Activated CD4-positive, alpha-beta T cell treated with anti-CD3 and anti-CD28 coated beads, Interleukin-10, Interleukin-2, amounts not matched to agents 100 ng/mL and 50 ng/mL, durations not matched to agents 16 hours and 8 hours (primary cell): ENCODE data around the gene TSPAN4.
A peak's percentile ranks its signal among the peaks of the same experiment; 100 is the strongest.

Source experiments
- DNase-seq: peaks from one replicate; pipeline ENCODE4 v3.0.0-alpha.2; 2020

TSPAN4 gene, protein sequence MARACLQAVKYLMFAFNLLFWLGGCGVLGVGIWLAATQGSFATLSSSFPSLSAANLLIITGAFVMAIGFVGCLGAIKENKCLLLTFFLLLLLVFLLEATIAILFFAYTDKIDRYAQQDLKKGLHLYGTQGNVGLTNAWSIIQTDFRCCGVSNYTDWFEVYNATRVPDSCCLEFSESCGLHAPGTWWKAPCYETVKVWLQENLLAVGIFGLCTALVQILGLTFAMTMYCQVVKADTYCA

GRCh38 chr11:842370-843002 is at the start of gene TSPAN4, which contains the start of gene POLR2L:
Gene TSPAN4 (plus strand): TSS chr11:842852. CDS start chr11:850305, 7,453 bp downstream.
Gene POLR2L (minus strand): TSS chr11:842529. CDS start chr11:842508, 21 bp downstream.
- peak; percentile 90 for DNase-seq

DNA sequence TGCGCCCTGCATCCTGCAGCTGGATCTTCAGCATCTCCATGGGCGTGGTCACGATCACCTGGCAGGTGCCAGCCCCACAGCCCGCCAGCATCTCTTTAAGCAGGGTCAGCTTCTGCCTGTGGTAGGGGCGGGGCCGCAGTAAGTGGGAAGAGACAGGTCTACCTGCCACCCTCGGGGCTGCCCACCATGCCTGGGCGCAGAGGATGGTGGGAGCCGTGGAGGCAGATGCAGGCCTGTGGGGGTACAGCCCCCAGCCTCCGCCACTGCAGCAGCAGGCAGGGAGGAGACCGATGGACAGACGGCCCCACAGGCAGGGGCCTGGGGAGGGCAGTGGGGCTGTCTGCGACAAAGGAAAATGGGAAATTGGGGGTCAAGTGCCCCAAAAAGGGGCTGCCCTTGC is 49.8 kb upstream of the TSPAN4 start:
- no peak for DNase-seq

DNA sequence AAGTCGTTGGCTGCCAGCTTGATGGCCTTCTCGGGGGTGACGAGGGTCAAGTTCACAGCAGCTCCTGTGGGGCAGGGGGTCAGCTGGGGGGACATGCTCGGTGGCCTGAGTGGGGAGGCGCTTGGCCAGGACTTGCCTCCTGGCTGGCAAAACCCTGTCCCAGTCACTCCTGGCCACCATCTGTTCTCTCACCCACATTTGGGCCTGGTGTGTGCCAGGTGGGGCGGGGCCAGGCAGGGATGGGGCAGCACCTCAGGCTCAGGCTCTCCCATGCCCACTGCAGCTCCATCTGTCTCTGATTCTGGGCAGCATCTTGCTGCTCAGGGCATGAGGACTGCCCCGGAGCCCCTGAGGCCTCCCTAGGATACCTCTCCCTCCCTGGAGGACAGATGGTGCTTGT is 49.1 kb upstream of the TSPAN4 start:
- DNase-seq = no peak

DNA sequence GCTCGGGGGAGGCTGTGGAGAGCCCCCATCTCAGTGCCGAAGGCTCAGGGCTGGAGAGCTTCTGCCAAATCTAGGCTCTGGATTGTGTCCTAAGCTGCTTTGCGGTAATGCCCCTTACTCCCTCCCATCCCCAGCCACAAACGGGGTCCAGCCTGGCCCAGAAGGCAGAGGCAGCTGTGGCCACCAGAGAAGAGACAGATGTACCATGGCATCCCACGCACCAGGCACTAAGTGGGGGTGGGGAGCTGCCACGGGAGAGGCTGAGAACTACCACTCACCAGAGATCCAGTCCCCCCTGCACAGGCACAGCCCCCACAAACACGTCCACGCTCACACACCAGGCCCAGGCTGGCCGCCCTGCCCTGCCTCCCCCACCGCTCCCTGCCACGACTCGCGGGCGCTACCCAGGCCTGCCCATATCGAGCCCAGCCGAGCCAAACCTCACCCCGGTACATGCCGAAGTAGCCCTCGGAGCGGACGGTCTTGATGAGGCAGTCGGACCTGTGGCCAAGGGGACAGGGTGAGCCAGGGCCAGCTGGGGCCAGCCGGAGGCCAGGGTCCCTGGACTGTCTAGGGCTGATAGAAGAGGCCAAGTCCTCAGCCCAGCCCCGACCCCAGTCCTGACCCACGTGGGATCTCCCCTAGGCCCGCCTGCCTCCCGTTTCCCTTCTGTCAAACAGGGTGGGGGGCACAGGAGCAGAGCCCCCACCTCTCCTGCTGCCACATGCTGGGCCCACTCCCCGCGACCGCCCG is 48.5 kb upstream of the TSPAN4 start:
- no peak for DNase-seq

DNA sequence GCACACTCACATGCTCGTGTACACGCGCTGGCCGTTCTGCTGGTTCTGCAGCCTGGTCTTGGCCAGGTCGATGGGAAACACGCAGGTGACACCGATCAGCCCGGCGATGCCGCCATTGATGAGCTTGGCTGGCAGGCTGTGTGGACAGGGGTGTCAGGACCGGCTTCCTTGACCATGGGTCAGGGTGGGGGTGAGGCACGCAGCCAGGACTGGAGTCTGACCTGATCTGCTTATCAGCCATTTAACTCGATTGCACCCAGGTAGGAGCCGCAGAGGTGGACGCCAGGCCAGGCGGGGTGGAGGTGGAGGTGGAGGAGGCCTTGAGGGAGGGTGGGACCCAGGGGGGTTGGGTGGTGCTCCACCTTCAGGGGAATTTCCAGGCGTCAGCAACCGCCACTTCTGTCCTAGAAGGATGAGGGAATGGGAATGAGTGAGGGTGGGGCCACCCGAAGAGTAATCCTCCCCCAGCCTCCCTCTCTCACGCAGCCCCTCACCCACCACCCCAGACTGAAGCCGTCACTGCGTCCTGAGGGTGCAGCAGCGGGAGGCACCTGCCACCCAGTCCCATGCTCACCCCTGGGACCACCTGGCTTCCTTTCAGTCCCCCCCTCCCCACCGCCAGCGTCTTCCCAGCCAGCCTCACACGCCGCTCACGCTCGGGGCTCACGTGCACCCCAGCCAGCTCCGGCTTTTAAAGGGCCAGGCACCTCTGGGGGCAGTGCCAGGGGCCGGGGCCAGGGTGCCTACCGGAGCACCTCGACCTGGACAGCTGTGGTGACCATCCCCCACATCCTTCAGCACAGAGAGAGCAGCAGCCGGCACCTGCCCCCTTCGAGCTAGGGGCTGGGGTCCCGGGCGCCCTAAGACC is 47.7 kb upstream of the TSPAN4 start:
- DNase-seq = no peak

GRCh38 chr11:795634-796564 is 46.8 kb upstream of the TSPAN4 start:
- DNase-seq = peak; percentile 92

GRCh38 chr11:796565-797295 is 45.9 kb upstream of the TSPAN4 start:
- DNase-seq = no peak

- DNase-seq = peak; percentile 83
Measured at GRCh38 chr11:797296-798092, 45.2 kb upstream of the TSPAN4 start.

- DNase-seq = peak; percentile 89
Measured at GRCh38 chr11:798093-798713, 44.4 kb upstream of the TSPAN4 start, which contains the start of gene SLC25A22. Gene SLC25A22 (minus strand): TSS chr11:798281. CDS start chr11:795006, 3,275 bp downstream.

GRCh38 chr11:799641-800316 is 42.9 kb upstream of the TSPAN4 start:
- no peak for DNase-seq

GRCh38 chr11:800473-800872 is 42.2 kb upstream of the TSPAN4 start:
- no peak for DNase-seq

DNA sequence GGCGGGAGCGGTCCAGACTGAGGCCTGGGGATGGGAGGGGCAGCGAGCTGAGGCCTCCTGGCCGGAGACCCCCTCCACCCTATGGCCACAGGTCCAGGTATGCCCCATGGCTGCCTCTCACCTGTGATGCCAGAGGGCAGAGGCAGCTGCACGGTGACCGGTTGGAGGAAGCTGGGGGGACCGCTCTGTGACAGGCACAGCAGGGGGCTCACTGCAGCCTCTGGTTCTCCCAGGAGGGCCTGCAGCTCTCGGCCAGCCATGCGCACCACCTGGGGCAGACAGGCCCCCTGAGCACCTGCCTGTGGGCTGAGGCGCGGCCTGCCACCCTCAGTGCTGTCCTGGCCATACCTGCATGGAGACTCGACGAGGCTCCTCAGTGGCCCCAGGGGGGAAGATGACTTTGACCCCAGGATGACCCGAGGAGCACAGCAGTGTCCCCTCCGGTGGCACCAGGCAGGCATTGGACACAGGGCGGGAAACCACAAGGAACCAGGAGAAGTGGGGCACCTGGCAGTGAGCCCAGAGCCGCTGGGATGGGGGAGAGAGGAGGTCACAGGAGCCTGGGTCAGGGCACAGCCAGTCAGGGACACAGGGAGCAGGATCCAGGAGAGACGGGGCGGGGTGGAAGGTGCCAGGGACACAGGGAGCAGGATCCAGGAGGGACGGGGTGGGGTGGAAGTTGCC is 41.4 kb upstream of the TSPAN4 start:
- no peak for DNase-seq

GRCh38 chr11:802018-802617 is 40.5 kb upstream of the TSPAN4 start:
- no peak for DNase-seq

DNA sequence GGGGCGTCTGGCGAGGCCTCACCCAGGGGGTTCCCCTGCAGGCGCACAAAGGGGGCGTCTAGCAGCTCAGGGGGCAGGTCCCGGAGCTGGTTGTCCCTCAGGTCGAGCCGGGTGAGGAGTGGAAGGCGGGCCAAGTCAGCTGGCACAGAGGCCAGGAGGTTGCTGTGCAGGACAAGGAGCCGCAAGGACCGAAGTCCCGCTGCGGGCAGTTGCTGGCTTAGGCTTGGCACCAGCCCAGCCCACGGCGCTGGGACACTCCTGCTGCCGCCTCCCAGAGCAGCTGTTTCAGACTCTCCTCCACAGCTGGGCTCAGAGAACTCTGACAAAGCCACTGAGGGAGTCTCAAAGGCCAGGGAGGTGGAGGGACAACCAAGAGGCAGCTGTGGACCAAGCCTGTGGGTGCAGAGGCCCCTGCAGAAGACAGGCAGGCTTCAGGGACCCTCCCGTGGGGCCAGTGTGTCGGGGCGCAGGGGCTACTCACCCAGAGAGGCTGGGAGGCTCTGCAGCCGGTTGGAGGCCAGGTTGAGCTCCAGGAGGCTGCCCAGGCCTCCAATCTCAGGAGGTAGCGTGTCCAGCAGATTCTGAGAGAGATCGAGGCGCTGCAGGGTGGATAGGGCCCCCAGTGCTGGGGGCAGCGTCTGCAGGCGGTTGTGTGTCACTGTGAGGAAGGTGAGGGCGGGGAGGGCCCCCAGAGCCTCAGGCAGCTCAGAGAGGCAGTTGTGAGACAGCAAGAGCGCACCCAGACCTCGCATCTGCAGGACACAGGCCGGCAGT is 39.8 kb upstream of the TSPAN4 start:
- DNase-seq = no peak

- no peak for DNase-seq
Measured at GRCh38 chr11:803467-803742, 39.2 kb upstream of the TSPAN4 start.

DNA sequence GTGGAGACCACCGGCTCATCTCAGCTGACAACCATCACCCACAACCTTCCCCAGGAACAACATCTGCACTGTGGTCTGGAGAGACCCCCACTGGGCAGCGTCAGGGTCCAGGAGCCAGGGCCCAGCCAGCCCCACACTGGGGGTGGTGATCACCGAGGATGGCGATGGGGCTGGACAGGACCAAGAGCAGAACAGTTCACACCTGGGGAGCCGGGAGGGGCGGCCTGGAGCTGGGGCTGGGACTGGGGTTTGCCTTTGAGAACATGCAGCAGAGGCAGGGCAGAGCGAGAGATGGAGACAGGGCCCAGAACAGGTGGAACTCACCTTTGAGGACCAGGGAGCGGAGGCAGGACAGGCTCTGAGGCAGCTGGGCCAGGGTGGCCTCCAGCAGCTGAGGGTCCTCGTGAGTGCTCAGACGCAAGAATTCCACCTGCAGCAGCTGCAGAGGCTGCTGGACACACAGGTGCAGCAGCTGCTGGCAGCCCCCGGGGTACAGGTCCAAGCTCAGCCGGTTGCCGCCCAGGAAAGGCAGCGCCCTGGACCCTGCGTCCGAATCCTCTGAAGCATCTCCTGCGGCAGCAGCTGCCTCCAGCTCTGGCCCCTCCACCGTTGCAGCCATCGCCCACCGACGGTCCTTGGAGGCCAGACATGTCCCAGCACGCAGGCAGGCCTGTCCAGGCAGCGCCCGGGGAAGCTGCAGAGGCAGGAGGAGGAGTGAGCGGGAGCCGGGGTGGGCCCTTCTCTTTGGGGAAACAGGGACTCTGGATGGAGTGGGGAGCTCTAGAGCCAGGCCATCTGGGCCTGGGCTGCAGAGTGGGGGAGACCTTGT is 38.7 kb upstream of the TSPAN4 start:
- DNase-seq = no peak

- no peak for DNase-seq
Measured at GRCh38 chr11:804599-804964, 38.1 kb upstream of the TSPAN4 start.
